Peyer's patch (tissue), 4 donors: ENCODE measurements around the gene C17orf50. TPM values are rescaled to one million over a fixed set of nuclear protein-coding genes. Genes with fewer than 3 reads are reported as not detected.
A peak's percentile ranks its signal among the peaks of the same experiment; 100 is the strongest.

ENCODE experiments used
- DNase-seq, 3 donors: peaks; one replicate each; pipeline ENCODE4 v3.0.0-alpha.2; 2017 to 2019
- H3K27ac ChIP-seq, 4 donors: fragments of 200-600 bp; sonication (generic); one replicate each; pipeline ENCODE4 v1.5.1; 2016 to 2019
- H3K27me3 ChIP-seq, 2 donors: fragments of 200-600 bp; sonication (generic); one replicate each; pipeline ENCODE4 v1.5.1; 2019
- H3K36me3 ChIP-seq, 3 donors: fragments of 200-600 bp; sonication (generic); one replicate each; pipeline ENCODE4 v1.5.1; 2016 to 2019
- H3K4me1 ChIP-seq, 4 donors: fragments of 200-600 bp; sonication (generic); one replicate each; pipeline ENCODE4 v1.5.1; 2016 to 2019
- H3K4me3 ChIP-seq, 4 donors: fragments of 200-600 bp; sonication (generic); 1 replicate in 3 of 4; 2 replicates in 1 of 4; pipeline ENCODE4 v1.5.1; 2016 to 2019; ENCODE audit warnings: mild to moderate bottlenecking in 1 of 4
- H3K9me3 ChIP-seq, 4 donors: fragments of 200-600 bp; sonication (generic); one replicate each; pipeline ENCODE4 v1.5.1; 2016 to 2019; ENCODE audit warnings: mild to moderate bottlenecking in 1 of 4
- POLR2A ChIP-seq, 2 donors: fragments of 450-650 bp; IDR thresholded peaks; one replicate each; pipeline ENCODE4 v1.5.1; 2017; ENCODE audit warnings: antibody characterized with exemption in 2 of 2, mild to moderate bottlenecking in 2 of 2, moderate library complexity in 2 of 2
- total RNA-seq, 4 donors: library from RNA; depleted of rRNA; stranded (reverse); fragments of >200 nt; gene quantifications; one replicate each; pipeline ENCODE4 v1.1.0, GENCODE V29; 2016
- TF ChIP-seq, protein P1 (sequence below), 6 experiments: fragments of 450-650 bp in 4 of 6; fragments of 200-600 bp in 2 of 6; sonication (generic) in 1 of 6; IDR thresholded peaks; one replicate each; pipeline ENCODE4 v1.5.1; 2017 to 2019; ENCODE audit warnings: antibody characterized with exemption in 6 of 6, mild to moderate bottlenecking in 3 of 6, moderate library complexity in 1 of 6

Gene C17orf50
- total RNA-seq, 4 donors from 2014 or later: not detected

DNA sequence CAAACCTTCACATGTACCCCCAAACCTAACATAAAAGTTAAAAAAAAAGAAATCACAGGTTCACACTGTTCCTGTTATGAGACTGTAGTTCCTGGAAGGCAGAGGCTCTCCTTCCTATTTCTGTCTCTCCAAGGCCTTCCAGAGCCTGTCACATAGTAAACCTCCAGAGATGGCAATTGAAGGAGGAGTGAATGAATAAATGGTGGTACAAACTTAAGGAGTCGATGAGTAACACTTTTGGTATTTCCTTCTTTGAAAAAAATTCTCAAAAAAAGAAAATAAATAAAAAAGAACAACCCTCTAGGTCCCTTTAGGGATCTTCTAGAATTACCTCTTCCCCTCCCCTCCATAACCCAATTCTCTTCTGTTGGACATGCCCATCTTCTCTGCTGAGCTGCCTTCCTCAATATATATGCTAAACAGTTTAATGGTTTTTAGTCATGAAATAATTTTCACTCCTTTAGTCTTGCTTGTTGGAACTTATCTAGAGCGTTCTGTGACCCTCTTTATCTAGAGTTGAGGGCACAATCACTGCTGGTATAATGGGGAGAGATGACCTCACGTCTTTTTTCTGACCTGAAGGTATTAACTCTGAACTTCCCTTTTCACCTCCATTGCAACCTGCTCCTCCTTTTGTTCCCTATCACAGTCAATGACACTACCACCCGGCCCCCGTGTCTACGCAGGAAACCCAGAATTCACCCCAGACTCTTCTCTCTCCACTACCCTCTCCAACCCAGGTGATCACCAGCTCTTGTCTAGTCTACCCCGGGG lies 46.9 kb downstream of the C17orf50 start:
- H3K27ac ChIP-seq: no peak overlapping the region
- H3K4me3 ChIP-seq: no peak overlapping the region
- H3K36me3 ChIP-seq: no peaks in the 10 kb centered on the region
- H3K4me1 ChIP-seq: peaks cover 0 to 25% (median 6%) of the 10 kb centered on the region in 4 donors
- H3K9me3 ChIP-seq: no peaks in the 10 kb centered on the region
- DNase-seq: no peak
- no peaks in the 10 kb centered on the region for H3K27me3 ChIP-seq
- no peak for TF ChIP-seq POLR2A (IDR thresholded peaks at IDR 0.05)
- TF ChIP-seq, protein P1, sequence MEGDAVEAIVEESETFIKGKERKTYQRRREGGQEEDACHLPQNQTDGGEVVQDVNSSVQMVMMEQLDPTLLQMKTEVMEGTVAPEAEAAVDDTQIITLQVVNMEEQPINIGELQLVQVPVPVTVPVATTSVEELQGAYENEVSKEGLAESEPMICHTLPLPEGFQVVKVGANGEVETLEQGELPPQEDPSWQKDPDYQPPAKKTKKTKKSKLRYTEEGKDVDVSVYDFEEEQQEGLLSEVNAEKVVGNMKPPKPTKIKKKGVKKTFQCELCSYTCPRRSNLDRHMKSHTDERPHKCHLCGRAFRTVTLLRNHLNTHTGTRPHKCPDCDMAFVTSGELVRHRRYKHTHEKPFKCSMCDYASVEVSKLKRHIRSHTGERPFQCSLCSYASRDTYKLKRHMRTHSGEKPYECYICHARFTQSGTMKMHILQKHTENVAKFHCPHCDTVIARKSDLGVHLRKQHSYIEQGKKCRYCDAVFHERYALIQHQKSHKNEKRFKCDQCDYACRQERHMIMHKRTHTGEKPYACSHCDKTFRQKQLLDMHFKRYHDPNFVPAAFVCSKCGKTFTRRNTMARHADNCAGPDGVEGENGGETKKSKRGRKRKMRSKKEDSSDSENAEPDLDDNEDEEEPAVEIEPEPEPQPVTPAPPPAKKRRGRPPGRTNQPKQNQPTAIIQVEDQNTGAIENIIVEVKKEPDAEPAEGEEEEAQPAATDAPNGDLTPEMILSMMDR (IDR thresholded peaks at IDR 0.05): no peak

DNA sequence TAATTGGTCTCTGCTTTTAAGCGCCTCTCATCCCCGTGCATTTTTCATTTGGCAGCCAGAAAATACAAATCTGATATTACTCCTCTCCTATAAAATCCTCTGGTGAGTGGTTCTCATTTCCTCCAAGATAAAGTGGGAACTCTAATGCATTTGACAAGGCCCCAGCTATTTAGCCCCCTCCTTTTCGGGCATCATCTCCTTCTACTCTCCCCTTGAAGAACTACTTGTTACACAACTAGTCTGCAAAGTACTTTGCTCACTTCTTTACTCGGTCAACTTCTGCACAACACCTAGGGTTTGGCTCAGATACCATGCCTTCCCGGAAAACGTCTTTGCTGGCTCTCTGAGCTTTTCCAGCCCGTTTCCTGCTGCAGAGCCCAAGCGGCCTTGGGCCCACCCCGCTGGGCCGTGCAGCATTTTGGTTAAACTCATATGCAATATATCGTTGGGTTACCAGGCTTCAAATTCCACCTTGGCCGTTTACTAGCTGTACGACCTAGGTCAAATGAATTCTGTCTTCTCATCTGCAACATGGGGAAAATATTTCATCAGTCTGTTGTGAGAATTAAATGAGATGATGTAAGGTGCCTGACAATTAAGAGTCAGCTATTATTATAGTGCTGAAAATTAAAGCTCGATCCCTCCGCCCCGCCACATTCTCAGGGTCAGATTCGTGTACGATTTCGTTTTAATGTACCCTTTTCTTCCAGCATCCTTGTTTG lies 47.7 kb downstream of the C17orf50 start:
- H3K9me3 ChIP-seq: no peaks in the 10 kb centered on the region
- no peaks in the 10 kb centered on the region for H3K36me3 ChIP-seq
- TF ChIP-seq, protein P1 (IDR thresholded peaks at IDR 0.05): no peak
- TF ChIP-seq POLR2A (IDR thresholded peaks at IDR 0.05): no peak
- H3K27me3 ChIP-seq: no peaks in the 10 kb centered on the region
- H3K4me1 ChIP-seq: peaks cover 0 to 25% (median 6%) of the 10 kb centered on the region in 4 donors
- H3K4me3 ChIP-seq: peak overlapping the region; percentile 84 to 96 (median 96)
- no peak for DNase-seq
- peak overlapping the region; percentile 92 to 99 (median 96) for H3K27ac ChIP-seq

DNA sequence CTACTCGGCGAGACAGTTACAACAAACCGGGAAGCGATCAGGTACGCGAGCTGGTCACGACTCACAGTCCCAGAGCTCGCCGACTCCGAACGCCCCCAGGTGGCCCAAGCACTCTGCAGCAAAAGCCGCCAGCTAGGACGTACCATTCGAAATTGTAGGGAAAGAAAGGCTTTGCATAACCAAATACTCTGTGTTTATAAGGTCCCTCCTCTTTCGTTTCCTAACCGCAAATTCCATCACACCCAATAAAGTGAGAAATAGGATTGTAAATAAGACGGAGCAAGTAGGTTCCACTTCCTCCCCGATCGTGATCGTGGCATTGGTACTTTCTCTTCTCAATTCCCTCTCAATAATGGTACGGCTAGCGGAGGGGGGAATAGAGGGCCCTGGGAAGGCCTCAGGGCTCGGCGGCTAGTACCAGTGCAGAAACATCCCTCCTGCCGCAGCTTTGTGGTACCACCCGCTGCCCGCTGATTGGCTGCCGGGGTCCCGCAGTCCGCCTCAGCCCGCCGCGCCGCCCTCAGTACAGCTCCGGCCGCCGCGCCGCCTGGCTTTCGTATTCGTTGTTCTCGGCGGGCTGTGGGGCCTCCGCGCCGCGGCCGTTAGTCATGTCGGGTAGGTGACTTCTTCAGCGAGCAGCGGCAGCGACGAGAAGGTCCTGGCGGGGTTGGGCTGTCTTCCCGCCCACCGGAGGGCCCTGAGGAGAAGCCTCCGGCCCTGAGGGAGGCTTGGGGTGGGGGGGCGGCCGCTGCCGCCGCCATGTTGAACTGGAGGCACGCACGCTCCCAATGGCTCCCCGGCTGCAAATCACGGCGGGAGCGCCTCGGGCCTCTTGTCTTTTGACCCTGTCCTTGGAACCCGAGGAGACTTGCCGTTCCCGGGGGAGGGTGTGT lies 48.5 kb downstream of the C17orf50 start, which contains the start of gene TAF15:
Gene TAF15 (plus strand): TSS at position 523 of the 893 bp plus-strand sequence. CDS start 86 bp downstream, at position 609.
- Histone ChIP-seq H3K4me1 (peaks cover 0 to 24% (median 6%) of the 10 kb centered on the region in 4 donors), H3K9me3 (no peaks in the 10 kb centered on the region), H3K36me3 (no peaks in the 10 kb centered on the region), H3K27me3 (no peaks in the 10 kb centered on the region), H3K27ac (peak within 1 kb of the TSS; percentile 92 to 99 (median 96)), H3K4me3 (peak within 1 kb of the TSS; percentile 84 to 96 (median 96))
- DNase-seq: peak; percentile 94 to 98 (median 95)
- TF ChIP-seq POLR2A (IDR thresholded peaks at IDR 0.05): peak; percentile 98 to 99
- TF ChIP-seq, protein P1 (IDR thresholded peaks at IDR 0.05): peak; percentile 31 to 86 (median 74)

DNA sequence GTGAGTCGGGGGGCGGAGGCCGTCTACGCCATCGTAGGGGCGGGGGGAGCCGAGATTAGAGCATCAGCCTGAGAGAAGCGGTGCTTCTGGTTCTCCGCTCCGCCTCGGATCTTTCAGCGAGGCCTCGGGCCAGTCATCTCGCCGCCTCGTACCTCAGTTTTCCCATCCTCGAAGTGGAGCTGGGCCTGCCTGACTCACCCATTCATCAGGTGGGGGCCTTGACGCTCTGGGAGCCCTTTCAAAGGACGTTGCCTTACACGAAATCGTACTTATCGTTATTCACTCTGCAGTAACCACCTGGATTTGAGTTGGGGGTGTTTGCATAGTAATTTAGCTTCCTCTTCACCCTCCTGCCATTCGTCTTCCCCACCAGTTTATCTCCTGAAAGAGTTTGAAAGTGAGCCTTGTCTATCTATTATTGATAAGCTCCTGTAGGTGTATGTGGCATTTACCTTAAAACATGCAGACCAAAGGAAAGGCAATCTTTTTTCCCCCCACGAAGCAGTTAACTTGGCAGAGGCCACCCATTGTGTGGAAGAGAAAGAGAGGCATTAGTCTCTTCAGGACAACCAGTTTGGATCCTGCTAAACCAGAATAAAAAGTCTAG lies 49.3 kb downstream of the C17orf50 start:
- peaks cover 0 to 20% (median 6%) of the 10 kb centered on the region in 4 donors for H3K4me1 ChIP-seq
- H3K27me3 ChIP-seq: no peaks in the 10 kb centered on the region
- TF ChIP-seq, protein P1 (IDR thresholded peaks at IDR 0.05): no peak
- no peak for TF ChIP-seq POLR2A (IDR thresholded peaks at IDR 0.05)
- H3K36me3 ChIP-seq: no peaks in the 10 kb centered on the region
- H3K9me3 ChIP-seq: no peaks in the 10 kb centered on the region
- peak overlapping the region; percentile 92 to 99 (median 96) for H3K27ac ChIP-seq
- no peak for DNase-seq
- H3K4me3 ChIP-seq: peak overlapping the region; percentile 84 to 96 (median 96)

DNA sequence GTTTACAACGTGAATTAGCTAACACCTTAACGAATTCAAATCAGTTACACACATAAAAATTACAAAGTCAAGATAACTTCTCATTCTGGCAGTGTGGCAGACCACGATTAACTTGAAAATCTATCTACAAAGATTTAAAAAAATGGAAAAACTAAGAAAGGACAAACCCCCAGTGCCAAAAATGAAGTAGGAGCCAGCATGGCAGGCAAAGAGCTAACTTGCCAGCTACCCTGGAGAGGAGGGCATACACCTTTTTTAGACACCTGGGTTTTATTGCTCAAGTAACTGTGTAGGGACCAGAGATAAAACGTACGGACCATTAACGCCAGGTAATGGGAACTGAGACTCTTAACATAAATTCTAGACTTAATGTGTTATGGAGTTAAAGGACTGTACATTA lies 51.1 kb downstream of the C17orf50 start:
- H3K27ac ChIP-seq: no peak overlapping the region
- no peak overlapping the region for H3K4me3 ChIP-seq
- no peak for TF ChIP-seq POLR2A (IDR thresholded peaks at IDR 0.05)
- TF ChIP-seq, protein P1 (IDR thresholded peaks at IDR 0.05): no peak
- H3K9me3 ChIP-seq: no peaks in the 10 kb centered on the region
- no peak for DNase-seq
- no peaks in the 10 kb centered on the region for H3K36me3 ChIP-seq
- H3K27me3 ChIP-seq: no peaks in the 10 kb centered on the region
- peaks cover 0 to 23% (median 6%) of the 10 kb centered on the region in 4 donors for H3K4me1 ChIP-seq
